H1 (cell line): ENCODE results near the gene GCGR. TPM values are rescaled to one million over a fixed set of nuclear protein-coding genes. Genes with fewer than 3 reads are reported as not detected.

Source experiments
- CTCF ChIA-PET: fragments of 300-600 bp; sonication (Branson Sonifier 250); formaldehyde crosslinking; loops from one replicate; lab custom pipeline; 2021; ENCODE audit not compliant: partially characterized antibody; lab: Charles Lee
- POLR2A ChIA-PET: fragments of 300-600 bp; sonication (Branson Sonifier 250); formaldehyde crosslinking; loops from one replicate; lab custom pipeline; 2021; ENCODE audit warnings: inconsistent platforms; ENCODE audit not compliant: partially characterized antibody; lab: Charles Lee
- DNase-seq, 2 experiments: peaks; one replicate each; pipeline versions ENCODE4 v3.0.0 to v3.0.0-alpha.2; 2010 to 2022; ENCODE audit warnings: low spot score in 2 of 2, low read depth in 1 of 2, mixed read lengths in 1 of 2
- FAIRE-seq: peaks from 2 replicates; lab custom pipeline; 2011; peaks lifted over from hg19 to GRCh38; lab: Jason Lieb, UNC
- H2AFZ ChIP-seq: 2 replicates; pipeline ENCODE4 v1.8.1; 2012; ENCODE audit warnings: low read length, inconsistent platforms
- H2AK5ac ChIP-seq: 2 replicates; pipeline ENCODE4 v1.6.1; 2013; ENCODE audit warnings: low read depth, low read length
- H2BK120ac ChIP-seq: replicated peaks from 2 replicates; pipeline ENCODE3; 2013; ENCODE audit warnings: low read depth, low read length, inconsistent platforms
- H2BK12ac ChIP-seq: 2 replicates; pipeline ENCODE4 v1.6.1; 2013; ENCODE audit warnings: low read depth, low read length
- H2BK15ac ChIP-seq: 2 replicates; pipeline ENCODE4 v1.6.1; 2013; ENCODE audit warnings: low read length
- H2BK20ac ChIP-seq: 2 replicates; pipeline ENCODE4 v1.6.1; 2013; ENCODE audit warnings: low read length
- H2BK5ac ChIP-seq: 2 replicates; pipeline ENCODE4 v1.6.1; 2013; ENCODE audit warnings: low read depth, low read length
- H3K14ac ChIP-seq: 2 replicates; pipeline ENCODE4 v1.6.1; 2013; ENCODE audit warnings: inconsistent platforms; ENCODE audit not compliant: insufficient read length
- H3K18ac ChIP-seq: 2 replicates; pipeline ENCODE4 v1.6.1; 2013; ENCODE audit warnings: low read length; ENCODE audit errors: extremely low read depth
- H3K23ac ChIP-seq: 2 replicates; pipeline ENCODE4 v1.6.1; 2013; ENCODE audit warnings: inconsistent platforms; ENCODE audit not compliant: insufficient read length
- H3K23me2 ChIP-seq: 2 replicates; pipeline ENCODE4 v1.6.1; 2013; ENCODE audit warnings: low read depth, low read length
- H3K27ac ChIP-seq: 2 replicates; pipeline ENCODE4 v1.6.1; 2011; ENCODE audit warnings: low read depth, low read length, inconsistent platforms
- H3K27me3 ChIP-seq, 4 experiments: replicated peaks in 1 of 4; 1 replicate in 1 of 4; 2 replicates in 3 of 4; pipeline versions ENCODE4 v1.6.1 to v1.8.1; 2011 to 2013; ENCODE audit warnings: low read length in 3 of 4, mild to moderate bottlenecking in 3 of 4, inconsistent platforms in 2 of 4, mixed read lengths in 2 of 4, moderate library complexity in 1 of 4; ENCODE audit not compliant: control insufficient read depth in 3 of 4, insufficient read depth in 3 of 4; ENCODE audit errors: extremely low read depth in 1 of 4
- H3K36me3 ChIP-seq, 4 experiments: 2 replicates each; pipeline versions ENCODE4 v1.6.1 to v1.8.1; 2011 to 2013; ENCODE audit warnings: mild to moderate bottlenecking in 4 of 4, low read length in 3 of 4, moderate library complexity in 2 of 4, control low read depth in 1 of 4, inconsistent platforms in 1 of 4; ENCODE audit not compliant: insufficient read depth in 4 of 4, control insufficient read depth in 2 of 4
- H3K4ac ChIP-seq: replicated peaks from 2 replicates; pipeline ENCODE3; 2013; ENCODE audit warnings: low read length, low read depth, mixed read lengths, inconsistent platforms; ENCODE audit not compliant: insufficient read length
- H3K4me1 ChIP-seq, 4 experiments: replicated peaks in 1 of 4; 1 replicate in 1 of 4; 2 replicates in 3 of 4; pipeline versions ENCODE4 v1.6.1 to v1.8.1; 2011 to 2013; ENCODE audit warnings: low read length in 3 of 4, inconsistent platforms in 2 of 4, mixed read lengths in 1 of 4; ENCODE audit not compliant: insufficient read depth in 4 of 4, control insufficient read depth in 3 of 4
- H3K4me2 ChIP-seq, 2 experiments: 2 replicates each; pipeline versions ENCODE4 v1.6.1 to v1.8.1; 2011 to 2013; ENCODE audit warnings: low read depth in 2 of 2, low read length in 2 of 2, control low read depth in 1 of 2, inconsistent platforms in 1 of 2, mild to moderate bottlenecking in 1 of 2; ENCODE audit not compliant: insufficient read depth in 1 of 2
- H3K4me3 ChIP-seq, 4 experiments: fragments of 200-600, 300-600 bp in 1 of 4; sonication (generic), shearing (Covaris generic), sonication (Bioruptor Twin) in 1 of 4; 2 replicates each; pipeline versions ENCODE4 v1.5.1 to v1.8.1; 2011 to 2016; ENCODE audit warnings: low read length in 4 of 4, low read depth in 3 of 4, control low read depth in 2 of 4, inconsistent platforms in 2 of 4, mild to moderate bottlenecking in 2 of 4, mixed read lengths in 1 of 4, moderate library complexity in 1 of 4; ENCODE audit not compliant: insufficient read depth in 2 of 4; ENCODE audit errors: extremely low read depth in 1 of 4
- H3K56ac ChIP-seq: replicated peaks from 2 replicates; pipeline ENCODE3; 2013; ENCODE audit warnings: low read depth, mild to moderate bottlenecking, mixed read lengths, low read length, inconsistent platforms; ENCODE audit not compliant: insufficient read length
- H3K79me1 ChIP-seq: 2 replicates; pipeline ENCODE4 v1.6.1; 2013; ENCODE audit warnings: low read depth, low read length, control low read depth
- H3K79me2 ChIP-seq, 2 experiments: 2 replicates each; pipeline versions ENCODE4 v1.6.1 to v1.8.1; 2012 to 2013; ENCODE audit warnings: low read length in 2 of 2, mild to moderate bottlenecking in 2 of 2, inconsistent platforms in 1 of 2; ENCODE audit not compliant: insufficient read depth in 2 of 2, control insufficient read depth in 1 of 2
- H3K9ac ChIP-seq, 4 experiments: replicated peaks in 1 of 4; 1 replicate in 1 of 4; 2 replicates in 3 of 4; pipeline versions ENCODE4 v1.6.1 to v1.8.1; 2011 to 2013; ENCODE audit warnings: low read depth in 3 of 4, low read length in 3 of 4, control low read depth in 2 of 4, mild to moderate bottlenecking in 2 of 4, moderate library complexity in 2 of 4, inconsistent platforms in 1 of 4; ENCODE audit errors: extremely low read depth in 1 of 4
- H3K9me3 ChIP-seq, 2 experiments: 2 replicates each; pipeline versions ENCODE4 v1.6.1 to v1.8.1; 2012 to 2013; ENCODE audit warnings: mild to moderate bottlenecking in 2 of 2, moderate library complexity in 2 of 2, control low read depth in 1 of 2, inconsistent platforms in 1 of 2, low read depth in 1 of 2, low read length in 1 of 2, mixed read lengths in 1 of 2; ENCODE audit not compliant: insufficient read depth in 2 of 2
- H4K20me1 ChIP-seq, 2 experiments: replicated peaks in 1 of 2; 2 replicates each; pipeline versions ENCODE3 to v1.8.1; 2011 to 2013; ENCODE audit warnings: inconsistent platforms in 2 of 2, low read length in 2 of 2, mild to moderate bottlenecking in 1 of 2; ENCODE audit not compliant: insufficient read depth in 2 of 2, control insufficient read depth in 1 of 2
- H4K5ac ChIP-seq: 2 replicates; pipeline ENCODE4 v1.6.1; 2013; ENCODE audit warnings: low read length, low read depth, mixed read lengths, inconsistent platforms; ENCODE audit not compliant: insufficient read length
- H4K8ac ChIP-seq: 2 replicates; pipeline ENCODE4 v1.8.0; 2013; ENCODE audit warnings: mild to moderate bottlenecking, moderate library complexity, low read length, inconsistent platforms; ENCODE audit not compliant: insufficient read depth; ENCODE audit errors: extremely low read depth
- H4K91ac ChIP-seq: replicated peaks from 2 replicates; pipeline ENCODE3; 2013; ENCODE audit warnings: low read length, mixed read lengths, inconsistent platforms; ENCODE audit not compliant: insufficient read length
- WGBS, 2 experiments: shearing (Covaris generic) in 1 of 2; methylation state at CpG; one replicate each; pipeline versions ENCODE4 v1.1.6 to v1.1.7; 2013 to 2015; ENCODE audit warnings: low lambda C conversion rate in 2 of 2, mixed read lengths in 2 of 2, inconsistent platforms in 1 of 2, low coverage in 1 of 2, missing lambda C conversion rate in 1 of 2; ENCODE audit not compliant: insufficient replicate concordance in 2 of 2, insufficient coverage in 1 of 2, insufficient read length in 1 of 2; ENCODE audit errors: extremely low coverage in 1 of 2, missing lambda C conversion rate in 1 of 2; 5-methylcytosine and 5-hydroxymethylcytosine counted together
- polyA plus RNA-seq, 7 experiments: library from polyadenylated mRNA; depleted of rRNA in 3 of 7; stranded (reverse) in 5 of 7; unstranded in 2 of 7; fragments of >200 nt in 5 of 7; fragments of 200-250 nt in 2 of 7; gene quantifications; 1 replicate in 5 of 7; 2 replicates in 1 of 7; 4 replicates in 1 of 7; pipeline versions ENCODE4 v1.2.1 to v1.2.3, GENCODE V29; 2011 to 2013; ENCODE audit warnings: missing spikeins in 2 of 7, mixed read lengths in 2 of 7
- total RNA-seq: library from RNA; stranded (reverse); fragmentation: NEBNext Ultra II Directional; extraction: Animal tissue kit (Norgen Biotek cat#: 25700); gene quantifications from 2 replicates; pipeline ENCODE4 v1.2.1, GENCODE V29; 2021

GCGR gene
- total and polyA plus RNA-seq, 2 of the 8 experiments (the other 6 are each of a cell fraction or from before 2014, with no cell fraction given), result 0.44 to 0.56 TPM

- Histone ChIP-seq H2BK5ac (no peak overlapping the region), H4K91ac (no peak overlapping the region), H3K9me3 (no peaks in the 10 kb centered on the region), H3K79me1 (no peaks in the 10 kb centered on the region), H2AK5ac (no peak overlapping the region), H3K23me2 (no peaks in the 10 kb centered on the region), H2BK15ac (no peak overlapping the region), H3K4ac (no peak overlapping the region), H2BK120ac (no peak overlapping the region), H3K14ac (no peak overlapping the region), H2AFZ (no peak overlapping the region), H3K36me3 (peaks cover 12 to 44% (median 34%) of the 10 kb centered on the region in 4 experiments), H2BK12ac (no peak overlapping the region), H2BK20ac (no peak overlapping the region), H4K5ac (no peak overlapping the region), H3K79me2 (no peaks in the 10 kb centered on the region), H3K27me3 (no peaks in the 10 kb centered on the region; a peak in 2 of 7 replicates), H3K4me1 (peaks cover 0 to 3% (median 0%) of the 10 kb centered on the region in 4 experiments; a peak in 2 of 7 replicates), H3K9ac (no peak overlapping the region), H3K23ac (no peak overlapping the region), H3K18ac (no peak overlapping the region), H4K20me1 (peaks cover 2 to 13% of the 10 kb centered on the region in 2 experiments), H3K56ac (no peak overlapping the region), H3K4me3 (no peak overlapping the region), H3K4me2 (no peak overlapping the region), H3K27ac (no peak overlapping the region), H4K8ac (no peak overlapping the region)
- DNase-seq, result no peak
- ChIA-PET POLR2A (interaction anchor here (1.1 to 5.7 kb wide), 12 partner anchors 9 to 82 kb away, joined by 3 to 37 read pairs (median 5); partner anchors contain the start of genes MCRIP1, P4HB and PPP1R27), CTCF (interaction anchor here (1.3 to 1.6 kb wide), 4 partner anchors 9 to 118 kb away, joined by 3 to 8 read pairs (median 3); partner anchors contain the start of gene ARHGDIA)
- 94% methylated on average over 21 of the region's 21 CpGs; no CpG with 5 or more reads in 1 of the 2 experiments for WGBS, 2 experiments
- FAIRE-seq, result no peak
Observed at GRCh38 chr17:81842725-81843504, 39.0 kb downstream of the GCGR start.
